Loucy (cell line): Measurements from ENCODE around the gene ANP32B.
"Not testable (repeated sequence)": the region's sequence is repeated elsewhere in the genome, so short reads cannot be mapped to it uniquely, and the experiment has no call there.

Experiments
- H2AFZ ChIP-seq: fragments of 200-600 bp; sonication (generic); 2 replicates; pipeline ENCODE4 v1.6.0; 2016; ENCODE audit warnings: antibody characterized with exemption, mild to moderate bottlenecking, low read length, moderate library complexity
- H3F3A ChIP-seq: fragments of 200-600 bp; 2 replicates; pipeline ENCODE4 v1.6.0; 2016; ENCODE audit warnings: antibody characterized with exemption, low read depth, mild to moderate bottlenecking
- H3K27me3 ChIP-seq: fragments of 200-600 bp; sonication (generic); 2 replicates; pipeline ENCODE4 v1.6.1; 2014; ENCODE audit warnings: low read length, mild to moderate bottlenecking; ENCODE audit not compliant: insufficient read depth, poor library complexity, severe bottlenecking
- H3K36me3 ChIP-seq: fragments of 200-600 bp; sonication (generic); 2 replicates; pipeline ENCODE4 v1.6.1; 2016; ENCODE audit warnings: low read length; ENCODE audit not compliant: insufficient read depth
- H3K4me1 ChIP-seq: fragments of 200-600 bp; sonication (generic); 2 replicates; pipeline ENCODE4 v1.5.1; 2014; ENCODE audit warnings: low read length, mild to moderate bottlenecking; ENCODE audit not compliant: insufficient read depth, poor library complexity, severe bottlenecking
- H3K4me2 ChIP-seq: fragments of 200-600 bp; sonication (generic); 2 replicates; pipeline ENCODE4 v1.6.0; 2014; ENCODE audit warnings: antibody characterized with exemption, low read length, low read depth, mild to moderate bottlenecking; ENCODE audit not compliant: poor library complexity, severe bottlenecking
- H3K4me3 ChIP-seq: fragments of 200-600 bp; sonication (generic); 2 replicates; pipeline ENCODE4 v1.5.1; 2014; ENCODE audit warnings: low read length, mild to moderate bottlenecking, mixed read lengths; ENCODE audit not compliant: poor library complexity, severe bottlenecking
- H3K79me2 ChIP-seq: fragments of 200-600 bp; sonication (generic); 2 replicates; pipeline ENCODE4 v1.6.1; 2014; ENCODE audit warnings: low read length; ENCODE audit not compliant: insufficient read depth
- H3K9ac ChIP-seq: fragments of 200-600 bp; sonication (generic); 2 replicates; pipeline ENCODE4 v1.6.0; 2014; ENCODE audit warnings: mild to moderate bottlenecking, low read depth, low read length, moderate library complexity; ENCODE audit not compliant: poor library complexity, severe bottlenecking
- H3K9me2 ChIP-seq: fragments of 200-600 bp; sonication (generic); replicated peaks from 2 replicates; pipeline ENCODE4 v1.6.1; 2016; ENCODE audit warnings: low read depth, low read length, mixed read lengths
- H3K9me3 ChIP-seq: fragments of 200-600 bp; sonication (generic); 2 replicates; pipeline ENCODE4 v1.6.1; 2014; ENCODE audit warnings: mild to moderate bottlenecking, antibody characterized with exemption, low read length, low read depth; ENCODE audit not compliant: insufficient read depth
- H4K20me1 ChIP-seq: fragments of 200-600 bp; sonication (generic); 2 replicates; pipeline ENCODE4 v1.6.0; 2014; ENCODE audit warnings: antibody characterized with exemption, low read length, mild to moderate bottlenecking; ENCODE audit not compliant: insufficient read depth, poor library complexity, severe bottlenecking
- CTCF ChIP-seq: fragments of 200-600 bp; sonication (generic); conservative IDR thresholded peaks from 2 replicates; pipeline ENCODE4 v1.5.1; 2014; ENCODE audit warnings: mild to moderate bottlenecking, antibody characterized with exemption, low read length
- EZH2phosphoT487 ChIP-seq: fragments of 200-600 bp; IDR thresholded peaks from 2 replicates; pipeline ENCODE4 v1.6.1; 2018; ENCODE audit warnings: antibody characterized with exemption, mild to moderate bottlenecking, moderate library complexity, borderline replicate concordance

ANP32B gene

DNA sequence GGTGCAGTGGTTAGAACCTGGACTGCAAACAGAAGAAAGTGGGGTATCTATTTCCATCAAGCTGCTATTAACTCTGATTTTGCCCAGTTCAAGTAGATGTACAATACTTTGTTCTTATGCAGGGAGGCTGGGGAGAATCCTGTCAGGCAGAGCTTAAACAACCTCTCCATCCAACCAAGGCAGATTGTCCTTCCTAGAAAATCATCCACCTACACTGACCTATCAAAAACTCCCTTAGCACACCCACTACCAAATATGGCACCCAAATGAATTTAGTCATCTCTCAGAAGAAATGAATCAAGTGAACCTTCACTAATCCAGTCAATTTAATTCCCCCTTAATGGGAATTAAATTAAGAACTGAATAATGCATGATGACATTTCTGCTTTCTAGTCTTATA is 26.8 kb upstream of the ANP32B start:
- no peak for TF ChIP-seq EZH2phosphoT487
- TF ChIP-seq CTCF: no peak
- Histone ChIP-seq H3K4me2 (no peak overlapping the region), H3K36me3 (no peaks in the 10 kb centered on the region), H3K79me2 (no peaks in the 10 kb centered on the region), H3F3A (no peaks in the 10 kb centered on the region), H3K9me3 (no peaks in the 10 kb centered on the region), H2AFZ (no peak overlapping the region), H3K9ac (no peak overlapping the region), H3K4me1 (peaks cover 28% of the 10 kb centered on the region), H3K4me3 (no peak overlapping the region), H3K9me2 (no peaks in the 10 kb centered on the region), H4K20me1 (no peaks in the 10 kb centered on the region), H3K27me3 (no peaks in the 10 kb centered on the region)

- Histone ChIP-seq H3K9me3 (no peaks in the 10 kb centered on the region), H3K79me2 (no peaks in the 10 kb centered on the region), H3K9me2 (no peaks in the 10 kb centered on the region), H4K20me1 (no peaks in the 10 kb centered on the region), H3K4me2 (no peak overlapping the region), H3K4me1 (peaks cover 24% of the 10 kb centered on the region), H3F3A (no peaks in the 10 kb centered on the region), H3K9ac (no peak overlapping the region), H3K4me3 (no peak overlapping the region), H3K36me3 (no peaks in the 10 kb centered on the region), H3K27me3 (no peaks in the 10 kb centered on the region), H2AFZ (peak overlapping the region; percentile 14)
- TF ChIP-seq CTCF: no peak
- no peak for TF ChIP-seq EZH2phosphoT487
These were observed 24.2 kb upstream of the ANP32B start for GRCh38 chr9:97958812-97959511.

DNA sequence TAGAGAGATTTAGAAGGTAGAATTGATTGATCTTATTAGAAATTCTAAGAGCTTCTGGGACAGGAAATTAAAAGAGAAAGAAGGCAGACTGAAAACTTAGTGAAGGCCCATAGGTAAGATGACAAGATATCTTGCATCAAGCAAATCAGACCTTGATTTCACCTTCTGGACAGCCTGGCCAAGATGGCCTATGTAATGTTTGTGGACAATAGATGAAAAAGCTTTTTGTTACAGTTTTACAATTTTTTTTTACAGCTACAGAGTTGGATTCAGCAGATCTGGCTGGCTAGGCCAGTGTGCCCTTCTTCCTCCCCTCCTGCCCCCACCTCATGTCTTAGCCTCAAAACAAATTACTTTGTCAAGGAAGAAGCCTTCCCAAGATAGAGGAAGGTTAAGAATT is 23.6 kb upstream of the ANP32B start:
- Histone ChIP-seq H3K9ac (no peak overlapping the region), H3K9me2 (no peaks in the 10 kb centered on the region), H3K4me2 (no peak overlapping the region), H3K4me3 (no peak overlapping the region), H3K36me3 (no peaks in the 10 kb centered on the region), H4K20me1 (no peaks in the 10 kb centered on the region), H2AFZ (0 out of 2 replicates have a peak overlapping the region, but pooled peaks have one; percentile 14), H3F3A (no peaks in the 10 kb centered on the region), H3K4me1 (peaks cover 24% of the 10 kb centered on the region), H3K27me3 (no peaks in the 10 kb centered on the region), H3K79me2 (no peaks in the 10 kb centered on the region), H3K9me3 (no peaks in the 10 kb centered on the region)
- TF ChIP-seq EZH2phosphoT487: no peak
- no peak for TF ChIP-seq CTCF

GRCh38 chr9:97960678-97961328 is 22.3 kb upstream of the ANP32B start:
- H2AFZ ChIP-seq, H3K9me2 ChIP-seq: not testable (repeated sequence)

More at GRCh38 chr9:97960678-97961328, 22.3 kb upstream of the ANP32B start:
- H3K4me3 ChIP-seq, H3K79me2 ChIP-seq, H3K9me3 ChIP-seq, H3K27me3 ChIP-seq, H4K20me1 ChIP-seq, H3K36me3 ChIP-seq, H3F3A ChIP-seq, H3K4me2 ChIP-seq, H3K9ac ChIP-seq: not testable (repeated sequence)
- peaks cover 23% of the 10 kb centered on the region for H3K4me1 ChIP-seq
